GM19240 (cell line): ENCODE data around the gene TBX6.
"Not testable (repeated sequence)": the region's sequence is repeated elsewhere in the genome, so short reads cannot be mapped to it uniquely, and the experiment has no call there.

Source experiments
- DNase-seq: peaks from one replicate; pipeline ENCODE4 v3.0.0; 2011; ENCODE audit warnings: low spot score; ENCODE audit not compliant: insufficient read length

Gene TBX6

DNA sequence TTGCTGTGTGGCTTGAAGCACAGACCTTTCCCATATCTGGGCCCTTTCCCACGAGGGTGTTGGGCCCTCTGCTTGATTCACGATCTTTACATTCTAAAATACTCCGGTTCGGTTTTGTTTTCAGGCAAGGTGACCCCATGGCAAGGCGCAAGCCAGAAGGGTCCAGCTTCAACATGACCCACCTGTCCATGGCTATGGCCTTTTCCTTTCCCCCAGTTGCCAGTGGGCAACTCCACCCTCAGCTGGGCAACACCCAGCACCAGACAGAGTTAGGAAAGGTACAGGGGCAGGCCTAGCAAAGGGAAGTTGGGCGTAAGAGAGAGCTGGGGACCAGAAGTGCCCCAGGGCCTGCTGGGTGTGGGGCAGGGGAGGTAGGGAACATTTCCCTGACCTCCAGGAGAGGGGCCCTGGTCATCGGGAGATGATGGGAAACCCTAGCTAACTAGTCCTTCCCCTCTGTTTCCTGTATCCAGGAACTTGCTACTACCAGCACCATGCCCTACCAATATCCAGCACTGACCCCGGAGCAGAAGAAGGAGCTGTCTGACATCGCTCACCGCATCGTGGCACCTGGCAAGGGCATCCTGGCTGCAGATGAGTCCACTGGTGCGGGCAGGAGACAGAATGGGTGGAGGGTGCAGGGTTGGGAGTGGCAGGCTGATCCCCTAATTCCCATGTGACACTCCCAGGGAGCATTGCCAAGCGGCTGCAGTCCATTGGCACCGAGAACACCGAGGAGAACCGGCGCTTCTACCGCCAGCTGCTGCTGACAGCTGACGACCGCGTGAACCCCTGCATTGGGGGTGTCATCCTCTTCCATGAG is 24.8 kb downstream of the TBX6 start:
- no peak for DNase-seq

DNA sequence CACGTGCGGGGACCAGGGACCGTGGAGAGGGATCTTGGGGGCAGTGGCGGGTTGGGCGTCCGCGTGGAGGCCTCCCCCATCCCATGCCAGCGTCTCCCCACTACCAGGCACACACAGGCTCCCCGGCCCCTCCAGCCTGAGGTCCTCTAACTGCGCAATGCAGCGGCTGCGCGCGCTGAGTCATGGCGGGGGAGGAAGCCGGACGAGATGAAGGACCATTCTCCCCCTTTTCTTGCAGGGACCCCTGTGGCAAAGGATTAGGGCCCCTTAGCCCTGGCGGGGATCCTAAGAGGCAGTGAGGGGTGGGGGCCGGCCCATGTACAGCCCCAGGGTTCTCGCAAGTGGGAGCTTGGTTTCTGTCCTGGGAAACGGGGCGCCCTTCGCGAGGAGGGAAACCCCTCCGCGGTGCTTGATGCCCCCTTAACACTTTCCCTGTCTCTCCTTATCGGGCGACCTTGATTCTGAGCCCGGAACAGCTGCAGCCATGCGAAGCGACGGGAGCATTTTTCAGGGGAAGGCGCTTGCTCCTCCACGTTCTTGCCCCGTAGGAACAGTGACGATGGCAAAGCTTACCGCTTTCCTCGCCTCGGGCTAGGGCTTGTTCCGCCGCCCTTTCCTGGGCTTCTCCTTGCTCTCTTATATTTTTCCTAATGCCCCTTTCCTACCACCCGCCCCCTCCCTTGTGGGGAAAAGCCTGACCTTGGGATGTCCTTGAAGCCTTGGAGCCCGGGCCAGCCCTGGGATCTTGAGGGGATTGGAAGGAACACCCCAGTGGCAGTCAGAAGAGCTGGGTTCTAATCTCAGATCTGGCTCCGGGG is 25.6 kb downstream of the TBX6 start:
- DNase-seq = no peak

- DNase-seq = peak; percentile 89
Measured at GRCh38 chr16:30065102-30065942, 26.4 kb downstream of the TBX6 start, which contains the start of gene ALDOA. ALDOA (plus strand) TSS chr16:30065760; CDS start chr16:30066898, 1,138 bp downstream.

GRCh38 chr16:30064729-30065101 is 27.0 kb downstream of the TBX6 start:
- no peak for DNase-seq

- DNase-seq = no peak
Measured at GRCh38 chr16:30063893-30064728, 27.6 kb downstream of the TBX6 start.

DNA sequence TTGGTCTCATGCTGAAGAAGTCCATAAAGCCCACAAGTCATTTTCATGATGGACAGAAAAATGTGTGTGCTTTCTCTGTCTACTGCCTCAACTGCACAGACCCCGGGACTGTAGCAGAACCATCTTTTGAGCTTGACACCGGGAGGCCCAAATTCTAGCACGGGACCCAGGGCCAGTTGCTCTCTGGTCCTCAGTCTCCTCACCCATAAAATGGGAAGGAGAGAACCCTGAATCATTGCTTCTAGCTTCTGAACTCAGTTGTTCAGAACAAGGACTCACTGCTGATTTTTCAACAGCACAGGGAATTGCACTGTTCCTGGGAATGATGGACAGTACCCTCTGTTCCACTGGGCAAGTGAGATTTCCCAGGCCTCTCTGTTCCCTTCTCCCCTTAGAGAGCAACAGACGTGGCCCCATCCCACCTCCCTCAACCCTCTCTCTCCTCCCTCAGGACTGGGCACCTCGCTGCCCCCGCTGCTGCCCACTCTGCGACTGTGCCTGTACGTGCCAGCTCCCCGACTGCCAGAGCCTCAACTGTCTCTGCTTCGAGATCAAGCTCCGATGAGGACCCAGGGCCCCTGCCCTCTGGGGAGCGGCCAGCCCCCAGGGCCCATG is 28.3 kb downstream of the TBX6 start:
- no peak for DNase-seq

DNA sequence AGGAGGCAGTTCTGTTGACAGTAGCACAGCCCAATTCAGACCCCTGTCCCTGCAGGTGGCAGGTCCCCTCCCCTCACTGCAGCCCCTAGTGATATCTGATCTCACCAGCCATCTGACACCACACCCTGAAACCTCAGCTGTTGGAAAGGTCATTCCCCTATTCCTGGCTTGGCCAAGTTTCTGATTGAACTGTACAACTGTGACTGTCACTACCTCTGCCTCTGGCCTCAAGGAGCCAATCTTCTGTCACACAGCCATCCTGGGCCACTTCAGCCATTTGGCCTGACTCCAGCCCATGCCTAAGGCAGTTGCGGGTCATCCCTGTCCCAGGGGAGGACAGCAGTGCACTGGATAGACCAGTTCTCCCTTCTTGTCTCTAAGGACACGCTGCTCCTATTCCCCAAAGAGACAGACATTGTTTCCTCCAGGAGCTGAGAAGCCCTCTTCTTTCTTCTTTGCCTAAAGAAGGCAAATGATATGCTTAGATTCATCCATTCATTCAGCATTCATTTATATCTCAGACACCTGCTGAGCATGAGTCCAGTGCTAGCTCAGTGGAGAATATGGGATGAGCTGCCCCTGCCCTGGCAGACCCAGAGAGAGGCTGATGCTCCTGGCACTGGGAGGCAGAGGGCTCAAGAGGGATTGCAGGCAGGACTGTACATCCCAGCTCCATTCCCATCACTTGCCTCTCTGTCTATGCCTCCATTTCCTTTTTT is 30.7 kb downstream of the TBX6 start:
- DNase-seq = no peak

GRCh38 chr16:30060346-30060745 is 31.4 kb downstream of the TBX6 start:
- DNase-seq = no peak

DNA sequence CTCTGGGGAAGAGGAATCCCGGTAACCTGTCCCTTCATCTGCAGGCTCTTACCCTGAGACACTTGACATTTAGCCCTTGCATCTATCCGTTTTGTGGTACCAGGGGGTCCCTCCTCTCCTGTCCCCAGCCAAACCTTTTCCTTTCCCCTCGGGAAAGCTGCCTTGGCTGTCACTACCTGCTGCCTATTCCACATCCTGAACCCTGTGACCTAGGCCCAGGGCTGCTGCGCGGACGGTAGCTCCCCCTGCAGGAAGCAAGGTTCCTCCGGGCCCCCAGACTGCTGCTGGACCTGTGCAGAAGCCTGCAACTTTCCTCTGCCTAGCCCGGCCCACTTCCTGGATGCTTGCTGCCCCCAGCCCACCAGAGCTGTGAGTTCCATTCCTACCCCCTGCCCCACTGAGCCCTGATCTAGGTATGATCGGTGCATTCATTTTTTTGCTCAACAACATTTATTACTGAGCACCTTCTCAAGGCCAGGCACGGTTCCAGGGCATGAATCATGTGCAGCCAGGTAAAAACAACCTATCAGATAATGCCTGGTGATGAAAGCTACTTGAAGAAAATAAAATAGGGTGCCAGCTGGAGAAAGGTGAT is 36.7 kb downstream of the TBX6 start:
- DNase-seq = no peak

- DNase-seq = no peak
Measured at GRCh38 chr16:30054451-30054850, 37.3 kb downstream of the TBX6 start.

DNA sequence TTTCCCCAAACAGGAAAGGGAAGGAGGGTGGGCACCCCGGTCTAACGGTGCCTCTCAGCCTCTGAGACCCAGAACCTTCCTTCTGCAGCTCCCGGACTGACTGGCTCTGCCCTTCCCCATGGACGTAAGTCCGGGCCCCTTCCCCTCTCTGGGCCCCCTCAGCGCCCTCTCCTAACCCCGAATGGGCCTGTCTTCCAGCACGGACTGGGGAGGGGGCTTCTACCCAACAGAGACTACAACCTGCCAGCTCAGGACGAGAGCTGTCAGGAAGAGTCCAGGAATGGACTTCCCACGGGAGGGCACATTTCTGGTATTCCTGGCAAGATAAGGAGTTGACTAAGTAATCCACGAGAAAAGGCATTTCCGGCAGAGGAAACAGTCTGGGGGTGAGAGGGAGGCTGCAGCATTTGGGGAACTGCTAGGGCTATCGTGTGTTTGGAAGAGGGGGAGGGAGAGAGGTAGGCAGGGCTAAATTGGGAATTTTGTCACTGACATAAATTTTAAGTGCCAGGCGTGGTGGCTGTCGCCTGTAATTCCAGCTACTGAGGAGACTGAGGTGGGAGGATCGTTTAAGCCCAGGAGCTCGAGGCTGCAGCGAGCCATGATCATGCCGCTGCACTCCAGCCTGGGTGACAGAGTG is 38.2 kb downstream of the TBX6 start:
- no peak for DNase-seq

DNA sequence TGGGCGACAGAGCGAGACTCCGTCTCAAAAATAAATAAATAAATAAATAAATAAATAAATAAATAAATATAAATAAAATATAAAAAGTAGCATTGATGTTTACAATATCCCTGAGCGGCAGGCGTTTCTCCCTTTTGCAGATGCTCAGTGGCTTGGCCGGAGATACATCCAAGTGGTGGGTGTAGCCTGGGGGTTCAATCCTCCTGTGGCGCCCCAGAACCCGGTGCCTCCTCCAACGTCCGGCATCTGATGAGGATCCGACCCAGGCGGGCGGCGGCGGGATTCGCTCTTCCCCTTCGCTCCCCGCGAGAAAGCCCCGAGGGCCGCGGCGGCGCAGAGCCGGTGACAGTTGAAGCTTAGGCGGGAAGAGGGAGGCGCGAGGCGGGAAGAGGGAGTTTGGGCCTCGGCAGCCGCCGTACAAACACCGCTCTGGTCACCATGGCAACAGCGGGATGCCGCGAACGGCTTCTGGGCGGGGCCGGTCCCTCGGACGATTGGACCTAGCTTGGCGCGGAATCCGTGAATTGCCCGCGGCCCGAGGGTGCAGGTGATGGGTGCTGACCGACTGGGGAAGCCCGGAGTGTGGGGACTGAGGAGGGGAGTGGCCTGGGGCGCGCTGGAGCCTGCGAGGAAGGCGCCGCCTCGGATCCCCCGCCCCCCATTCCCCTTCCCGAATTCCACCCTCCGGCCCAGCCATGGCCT is 38.9 kb downstream of the TBX6 start:
- peak; percentile 90 for DNase-seq

DNA sequence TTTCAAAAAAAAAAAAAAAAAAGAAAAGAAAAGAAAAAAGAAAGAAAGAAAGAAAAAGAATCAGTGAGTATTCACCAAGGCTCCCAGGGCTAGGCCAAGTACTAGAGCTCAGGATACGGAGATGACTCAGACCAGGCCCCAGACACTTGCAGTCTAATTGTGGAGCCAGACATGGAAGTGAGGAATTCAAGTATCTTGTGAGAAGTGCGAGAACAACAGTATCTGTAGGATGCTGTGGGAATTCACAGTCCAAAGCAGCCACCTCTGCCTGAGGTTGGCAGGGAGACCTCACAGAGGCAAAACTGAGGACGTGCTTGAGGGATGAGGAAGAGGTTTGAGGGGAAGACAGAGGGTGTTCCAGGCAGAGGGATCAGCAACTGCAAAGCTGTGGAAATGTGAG is 40.2 kb downstream of the TBX6 start:
- no peak for DNase-seq

GRCh38 chr16:30049871-30050270 is 41.9 kb downstream of the TBX6 start:
- DNase-seq = no peak

DNA sequence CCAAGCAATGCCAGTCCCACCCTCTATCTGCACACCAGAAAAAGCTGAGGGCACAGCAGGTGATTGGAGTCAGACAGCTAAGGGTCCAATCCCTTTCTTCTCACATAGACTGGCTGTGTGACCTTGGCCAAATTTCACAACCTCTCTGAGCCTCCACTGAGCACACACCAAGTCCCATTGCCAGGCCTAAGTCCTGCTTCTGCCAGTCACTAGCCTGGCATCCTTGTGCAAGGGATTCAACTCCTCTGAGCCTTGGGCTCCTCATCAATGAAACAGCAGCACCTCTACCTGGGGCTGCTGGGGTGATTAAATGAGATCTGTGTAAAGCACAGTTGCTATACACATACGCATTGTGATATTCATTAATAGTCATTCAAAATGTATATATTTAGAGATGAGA is 45.1 kb downstream of the TBX6 start:
- DNase-seq = no peak

GRCh38 chr16:30046178-30046577 is 45.5 kb downstream of the TBX6 start:
- no peak for DNase-seq

GRCh38 chr16:30041841-30042240 is 49.9 kb downstream of the TBX6 start:
- DNase-seq = no peak

DNA sequence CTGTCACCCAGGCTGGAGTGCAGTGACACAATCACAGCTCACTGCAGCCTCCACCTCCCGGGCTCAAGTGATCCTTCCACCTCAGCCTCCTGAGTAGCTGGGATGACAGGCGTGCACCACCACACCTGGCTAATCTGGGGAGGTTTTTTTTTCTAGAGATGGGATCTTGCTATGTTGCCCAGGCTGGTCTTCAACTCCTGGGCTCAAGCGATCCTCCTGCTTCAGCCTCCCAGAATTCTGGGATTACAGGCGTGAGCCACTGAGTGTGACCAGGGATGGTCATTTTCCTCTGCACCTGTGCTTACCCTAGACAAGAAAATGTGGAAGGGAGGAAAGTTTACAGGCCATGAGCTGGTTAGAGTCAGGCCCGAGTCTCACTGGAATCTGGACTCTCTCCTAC is 51.0 kb downstream of the TBX6 start:
- DNase-seq = not testable (repeated sequence)
